Fibroblast of lung (primary cell): ENCODE measurements around the gene SIK3. TPM values are rescaled to one million over a fixed set of nuclear protein-coding genes. Genes with fewer than 3 reads are reported as not detected.

Experiments
- DNase-seq, 2 donors: peaks; one replicate each; pipeline versions ENCODE4 v3.0.0 to v3.0.0-alpha.2; 2010; ENCODE audit warnings: low read depth in 2 of 2
- H2AFZ ChIP-seq: 2 replicates; pipeline ENCODE4 v1.5.1; 2012; ENCODE audit warnings: low read length, control low read depth, inconsistent platforms
- H3K27ac ChIP-seq: 2 replicates; pipeline ENCODE4 v1.5.1; 2011; ENCODE audit warnings: low read length, control low read depth; ENCODE audit not compliant: insufficient read depth
- H3K27me3 ChIP-seq: 2 replicates; pipeline ENCODE4 v1.5.1; 2011; ENCODE audit warnings: mild to moderate bottlenecking, low read length; ENCODE audit not compliant: control insufficient read depth, insufficient read depth
- H3K36me3 ChIP-seq: 2 replicates; pipeline ENCODE4 v1.5.1; 2011; ENCODE audit warnings: low read length; ENCODE audit not compliant: control insufficient read depth, insufficient read depth
- H3K4me1 ChIP-seq: 2 replicates; pipeline ENCODE4 v1.5.1; 2011; ENCODE audit warnings: low read length; ENCODE audit not compliant: control insufficient read depth, insufficient read depth; ENCODE audit errors: extremely low read depth
- H3K4me2 ChIP-seq: 2 replicates; pipeline ENCODE4 v1.5.1; 2011; ENCODE audit warnings: low read length, control low read depth; ENCODE audit not compliant: insufficient read depth; ENCODE audit errors: extremely low read depth
- H3K4me3 ChIP-seq, 4 experiments: fragments of 200-600 bp in 1 of 4; sonication (generic) in 1 of 4; replicated peaks in 1 of 4; 2 replicates each; pipeline ENCODE4 v1.5.1; 2011 to 2016; ENCODE audit warnings: low read length in 4 of 4, low read depth in 3 of 4, mild to moderate bottlenecking in 3 of 4, control low read depth in 2 of 4, inconsistent platforms in 1 of 4, mixed read lengths in 1 of 4; ENCODE audit not compliant: insufficient read depth in 1 of 4; ENCODE audit errors: control extremely low read depth in 1 of 4
- H3K79me2 ChIP-seq: 2 replicates; pipeline ENCODE4 v1.5.1; 2012; ENCODE audit warnings: mild to moderate bottlenecking, low read length, inconsistent platforms; ENCODE audit not compliant: control insufficient read depth, insufficient read depth
- H3K9ac ChIP-seq: 2 replicates; pipeline ENCODE4 v1.5.1; 2011; ENCODE audit warnings: mild to moderate bottlenecking, low read length, control low read depth; ENCODE audit not compliant: insufficient read depth
- H3K9me3 ChIP-seq: 2 replicates; pipeline ENCODE4 v1.5.1; 2012; ENCODE audit warnings: low read depth, low read length; ENCODE audit not compliant: control insufficient read depth, insufficient read depth
- H4K20me1 ChIP-seq: 2 replicates; pipeline ENCODE4 v1.5.1; 2011; ENCODE audit warnings: low read length; ENCODE audit not compliant: control insufficient read depth, insufficient read depth; ENCODE audit errors: extremely low read depth
- EZH2 ChIP-seq: IDR thresholded peaks from 2 replicates; pipeline ENCODE4 v1.5.1; 2012; ENCODE audit warnings: low read length, control low read depth, mild to moderate bottlenecking; ENCODE audit errors: missing control alignments
- polyA plus RNA-seq, 2 donors: library from polyadenylated mRNA; depleted of rRNA in 1 of 2; stranded (reverse) in 1 of 2; unstranded in 1 of 2; fragments of >200 nt; gene quantifications; 2 replicates each; pipeline ENCODE4 v1.2.1, GENCODE V29; 2011 to 2012; ENCODE audit warnings: missing spikeins in 1 of 2
- total RNA-seq: library from RNA; depleted of rRNA; stranded (reverse); fragments of >200 nt; gene quantifications from 2 replicates; pipeline ENCODE4 v1.2.1, GENCODE V29; 2014
- TF ChIP-seq, protein P1 (sequence below), 2 donors: IDR thresholded peaks in 1 of 2; conservative IDR thresholded peaks in 1 of 2; 1 replicate in 1 of 2; 2 replicates in 1 of 2; pipeline ENCODE4 v1.5.1; 2011 to 2012; ENCODE audit warnings: low read length in 2 of 2, control low read depth in 1 of 2, inconsistent platforms in 1 of 2, low read depth in 1 of 2, mild to moderate bottlenecking in 1 of 2

SIK3 gene
- total and polyA plus RNA-seq, 2 donors (not counting 1 experiment from before 2014, with no cell fraction given) = 7.1 to 22.8 TPM

- no peak overlapping the region for H2AFZ ChIP-seq
- H3K36me3 ChIP-seq = no peaks in the 10 kb centered on the region
- TF ChIP-seq EZH2 = no peak
- TF ChIP-seq, protein P1, sequence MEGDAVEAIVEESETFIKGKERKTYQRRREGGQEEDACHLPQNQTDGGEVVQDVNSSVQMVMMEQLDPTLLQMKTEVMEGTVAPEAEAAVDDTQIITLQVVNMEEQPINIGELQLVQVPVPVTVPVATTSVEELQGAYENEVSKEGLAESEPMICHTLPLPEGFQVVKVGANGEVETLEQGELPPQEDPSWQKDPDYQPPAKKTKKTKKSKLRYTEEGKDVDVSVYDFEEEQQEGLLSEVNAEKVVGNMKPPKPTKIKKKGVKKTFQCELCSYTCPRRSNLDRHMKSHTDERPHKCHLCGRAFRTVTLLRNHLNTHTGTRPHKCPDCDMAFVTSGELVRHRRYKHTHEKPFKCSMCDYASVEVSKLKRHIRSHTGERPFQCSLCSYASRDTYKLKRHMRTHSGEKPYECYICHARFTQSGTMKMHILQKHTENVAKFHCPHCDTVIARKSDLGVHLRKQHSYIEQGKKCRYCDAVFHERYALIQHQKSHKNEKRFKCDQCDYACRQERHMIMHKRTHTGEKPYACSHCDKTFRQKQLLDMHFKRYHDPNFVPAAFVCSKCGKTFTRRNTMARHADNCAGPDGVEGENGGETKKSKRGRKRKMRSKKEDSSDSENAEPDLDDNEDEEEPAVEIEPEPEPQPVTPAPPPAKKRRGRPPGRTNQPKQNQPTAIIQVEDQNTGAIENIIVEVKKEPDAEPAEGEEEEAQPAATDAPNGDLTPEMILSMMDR (conservative IDR thresholded peaks at IDR 0.05 in 1 of 2, IDR thresholded peaks at IDR 0.05 in 1 of 2; ENCODE audit: low read depth in 1 of 2, low read length in 2 of 2) = no peak
- H3K9ac ChIP-seq = no peak overlapping the region
- H3K27me3 ChIP-seq = no peaks in the 10 kb centered on the region
- no peaks in the 10 kb centered on the region for H3K9me3 ChIP-seq
- no peak overlapping the region for H3K4me3 ChIP-seq
- H4K20me1 ChIP-seq = no peaks in the 10 kb centered on the region
- H3K27ac ChIP-seq = no peak overlapping the region
- no peak overlapping the region for H3K4me2 ChIP-seq
- H3K4me1 ChIP-seq = peaks cover 3% of the 10 kb centered on the region
- H3K79me2 ChIP-seq = no peaks in the 10 kb centered on the region
- no peak for DNase-seq
These were observed 207.6 kb downstream of the SIK3 start for GRCh38 chr11:116890607-116891006.

DNA sequence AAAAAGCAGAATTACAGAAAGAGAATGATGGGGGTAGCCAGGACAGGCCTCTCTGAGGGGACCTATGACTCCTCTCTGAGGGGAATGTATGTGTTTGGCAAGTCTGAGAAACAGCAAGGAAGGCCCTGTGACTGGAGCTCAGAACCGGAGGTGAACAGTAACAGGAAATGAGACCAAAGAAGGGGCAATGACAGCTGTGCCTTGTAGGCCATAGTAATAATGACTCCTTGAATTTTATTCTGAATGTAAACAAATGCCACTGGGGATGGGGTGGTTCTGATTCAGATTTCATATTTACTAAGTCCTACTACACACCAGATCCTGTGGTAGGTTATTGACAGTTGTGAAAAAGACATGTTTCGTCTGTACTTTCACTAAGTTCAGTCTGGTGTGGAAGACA is 208.0 kb downstream of the SIK3 start:
- Histone ChIP-seq H3K36me3 (no peaks in the 10 kb centered on the region), H3K27me3 (no peaks in the 10 kb centered on the region), H2AFZ (no peak overlapping the region), H3K4me1 (peaks cover 3% of the 10 kb centered on the region), H3K9me3 (no peaks in the 10 kb centered on the region), H3K9ac (no peak overlapping the region), H3K4me3 (no peak overlapping the region), H4K20me1 (no peaks in the 10 kb centered on the region), H3K27ac (no peak overlapping the region), H3K4me2 (no peak overlapping the region), H3K79me2 (no peaks in the 10 kb centered on the region)
- TF ChIP-seq, protein P1 (conservative IDR thresholded peaks at IDR 0.05 in 1 of 2, IDR thresholded peaks at IDR 0.05 in 1 of 2; ENCODE audit: low read depth in 1 of 2, low read length in 2 of 2) = no peak
- TF ChIP-seq EZH2 = no peak
- DNase-seq = peak in 1 of 2 donors; percentile 33

- Histone ChIP-seq H3K4me3 (no peak overlapping the region), H3K79me2 (no peaks in the 10 kb centered on the region), H3K36me3 (no peaks in the 10 kb centered on the region), H3K27ac (no peak overlapping the region), H3K27me3 (no peaks in the 10 kb centered on the region), H3K9me3 (no peaks in the 10 kb centered on the region), H3K4me2 (no peak overlapping the region), H3K4me1 (peaks cover 3% of the 10 kb centered on the region), H3K9ac (no peak overlapping the region), H4K20me1 (no peaks in the 10 kb centered on the region), H2AFZ (no peak overlapping the region)
- TF ChIP-seq EZH2 = no peak
- TF ChIP-seq, protein P1 (conservative IDR thresholded peaks at IDR 0.05 in 1 of 2, IDR thresholded peaks at IDR 0.05 in 1 of 2; ENCODE audit: low read depth in 1 of 2, low read length in 2 of 2) = no peak
- DNase-seq = no peak
These were observed 209.2 kb downstream of the SIK3 start for GRCh38 chr11:116888884-116889549.
